IMR-90 (cell line): ENCODE data around the gene PNKD. TPM values are rescaled to one million over a fixed set of nuclear protein-coding genes. Genes with fewer than 3 reads are reported as not detected.
A peak's percentile ranks its signal among the peaks of the same experiment; 100 is the strongest.

Source experiments
- ATAC-seq: fragments of 200-7000 bp; cut with Tn5 transposase; 2 replicates; pipeline ENCODE4 v1.9.1; 2020; ENCODE audit warnings: low read depth, mild to moderate bottlenecking, moderate library complexity
- BruUV-seq: library from RNA; stranded (reverse); fragments of 400-500 nt; replicated peaks from 2 replicates; lab custom pipeline; 2021; lab: Mats Ljungman, UMichigan
- CTCF ChIA-PET: fragments of 300-600 bp; formaldehyde crosslinking; extraction: SDS; loops from one replicate; lab custom pipeline; 2021; ENCODE audit warnings: antibody characterized with exemption; lab: Yijun Ruan, JAX
- POLR2A ChIA-PET: fragments of 300-600 bp; sonication (Branson Sonifier 250); formaldehyde crosslinking; loops from one replicate; lab custom pipeline; 2022; ENCODE audit warnings: antibody characterized with exemption; ENCODE audit not compliant: unreplicated experiment; lab: Charles Lee
- DNase-seq: peaks from one replicate; pipeline ENCODE4 v3.0.0; 2013
- H2AFZ ChIP-seq: replicated peaks from 2 replicates; pipeline ENCODE3; 2013; ENCODE audit warnings: low read length, mild to moderate bottlenecking; ENCODE audit not compliant: poor library complexity
- H2AK5ac ChIP-seq: 2 replicates; pipeline ENCODE4 v1.6.1; 2013; ENCODE audit warnings: low read depth, low read length, inconsistent platforms
- H2AK9ac ChIP-seq: replicated peaks from 2 replicates; pipeline ENCODE3; 2013; ENCODE audit warnings: mild to moderate bottlenecking, low read depth, low read length, moderate library complexity; ENCODE audit not compliant: poor library complexity
- H2BK120ac ChIP-seq: 2 replicates; pipeline ENCODE4 v1.6.1; 2013; ENCODE audit warnings: low read depth, low read length, inconsistent platforms
- H2BK15ac ChIP-seq: 3 replicates; pipeline ENCODE4 v1.6.1; 2013; ENCODE audit warnings: low read depth, low read length, inconsistent platforms
- H2BK20ac ChIP-seq: 2 replicates; pipeline ENCODE4 v1.6.1; 2013; ENCODE audit warnings: low read depth, mild to moderate bottlenecking, inconsistent platforms, low read length, moderate library complexity
- H2BK5ac ChIP-seq: 2 replicates; pipeline ENCODE4 v1.6.1; 2013; ENCODE audit warnings: mild to moderate bottlenecking, low read depth, low read length, inconsistent platforms; ENCODE audit not compliant: poor library complexity, severe bottlenecking
- H3K14ac ChIP-seq: replicated peaks from 2 replicates; pipeline ENCODE4 v1.6.1; 2013; ENCODE audit warnings: low read depth, low read length, inconsistent platforms
- H3K18ac ChIP-seq: 2 replicates; pipeline ENCODE4 v1.6.1; 2013; ENCODE audit warnings: low read depth, low read length, control low read depth
- H3K23ac ChIP-seq: 2 replicates; pipeline ENCODE4 v1.6.1; 2013; ENCODE audit warnings: low read depth, low read length, inconsistent platforms
- H3K27ac ChIP-seq: 2 replicates; pipeline ENCODE4 v1.5.1; 2013; ENCODE audit warnings: mild to moderate bottlenecking, control low read depth, low read length; ENCODE audit not compliant: insufficient read depth
- H3K27me3 ChIP-seq: 2 replicates; pipeline ENCODE4 v1.6.1; 2013; ENCODE audit warnings: low read length; ENCODE audit not compliant: control insufficient read depth, insufficient read depth
- H3K36me3 ChIP-seq: 2 replicates; pipeline ENCODE4 v1.6.1; 2013; ENCODE audit warnings: low read length, mixed read lengths; ENCODE audit not compliant: control insufficient read depth, insufficient read depth
- H3K4ac ChIP-seq: 2 replicates; pipeline ENCODE4 v1.6.1; 2013; ENCODE audit warnings: low read depth, low read length, inconsistent platforms
- H3K4me1 ChIP-seq: 2 replicates; pipeline ENCODE4 v1.6.1; 2013; ENCODE audit warnings: low read length, mixed read lengths; ENCODE audit not compliant: control insufficient read depth, insufficient read depth
- H3K4me2 ChIP-seq: 2 replicates; pipeline ENCODE4 v1.6.1; 2013; ENCODE audit warnings: low read depth, mild to moderate bottlenecking, control low read depth, low read length, moderate library complexity
- H3K4me3 ChIP-seq: 2 replicates; pipeline ENCODE4 v1.5.1; 2013; ENCODE audit warnings: low read depth, mild to moderate bottlenecking, control low read depth, low read length, moderate library complexity; ENCODE audit not compliant: insufficient read depth
- H3K56ac ChIP-seq: 2 replicates; pipeline ENCODE4 v1.6.1; 2013; ENCODE audit warnings: low read length, inconsistent platforms; ENCODE audit not compliant: insufficient read depth; ENCODE audit errors: extremely low read depth
- H3K79me1 ChIP-seq, 2 experiments: 2 replicates each; pipeline ENCODE4 v1.6.1; 2013; ENCODE audit warnings: low read length in 2 of 2, inconsistent platforms in 1 of 2, low read depth in 1 of 2
- H3K9ac ChIP-seq: 2 replicates; pipeline ENCODE4 v1.6.1; 2013; ENCODE audit warnings: low read depth, low read length, control low read depth
- H3K9me1 ChIP-seq: 2 replicates; pipeline ENCODE4 v1.6.1; 2013; ENCODE audit warnings: low read length, inconsistent platforms; ENCODE audit not compliant: insufficient read depth
- H3K9me3 ChIP-seq: 2 replicates; pipeline ENCODE4 v1.6.1; 2013; ENCODE audit warnings: low read length; ENCODE audit not compliant: control insufficient read depth, insufficient read depth
- H4K20me1 ChIP-seq: 2 replicates; pipeline ENCODE4 v1.6.1; 2013; ENCODE audit warnings: low read length, inconsistent platforms; ENCODE audit not compliant: insufficient read depth
- H4K5ac ChIP-seq: 2 replicates; pipeline ENCODE4 v1.6.1; 2013; ENCODE audit warnings: mild to moderate bottlenecking, low read depth, low read length, control low read depth
- H4K8ac ChIP-seq, 2 experiments: 2 replicates each; pipeline ENCODE4 v1.6.1; 2013; ENCODE audit warnings: low read depth in 2 of 2, low read length in 2 of 2, control low read depth in 1 of 2, inconsistent platforms in 1 of 2
- H4K91ac ChIP-seq: 2 replicates; pipeline ENCODE4 v1.6.1; 2013; ENCODE audit warnings: low read depth, low read length, inconsistent platforms; ENCODE audit not compliant: insufficient read depth
- CEBPB ChIP-seq: IDR thresholded peaks from 2 replicates; pipeline ENCODE4 v1.6.1; 2012; ENCODE audit warnings: low read depth, low read length, improper control_type of control experiment
- ELK1 ChIP-seq: fragments of 150-350 bp; IDR thresholded peaks from 2 replicates; pipeline ENCODE4 v1.6.1; 2016; ENCODE audit warnings: low read depth, mild to moderate bottlenecking, low read length, moderate library complexity, borderline replicate concordance
- FOS ChIP-seq: fragments of 150-350 bp; IDR thresholded peaks from 2 replicates; pipeline ENCODE4 v1.6.1; 2016; ENCODE audit warnings: low read depth, low read length
- MAZ ChIP-seq: IDR thresholded peaks from 2 replicates; pipeline ENCODE4 v1.6.1; 2012; ENCODE audit warnings: low read depth, mild to moderate bottlenecking, low read length, improper control_type of control experiment, moderate library complexity, borderline replicate concordance
- MXI1 ChIP-seq: IDR thresholded peaks from 2 replicates; pipeline ENCODE4 v1.6.1; 2012; ENCODE audit warnings: low read depth, mild to moderate bottlenecking, low read length, moderate library complexity, borderline replicate concordance
- POLR2A ChIP-seq: IDR thresholded peaks from 2 replicates; pipeline ENCODE4 v1.6.1; 2012; ENCODE audit warnings: mild to moderate bottlenecking, low read depth, low read length
- RAD21 ChIP-seq: IDR thresholded peaks from 2 replicates; pipeline ENCODE4 v1.6.1; 2012; ENCODE audit warnings: low read length, improper control_type of control experiment
- RCOR1 ChIP-seq: IDR thresholded peaks from 2 replicates; pipeline ENCODE4 v1.6.1; 2012; ENCODE audit warnings: mild to moderate bottlenecking, low read length, improper control_type of control experiment; ENCODE audit not compliant: insufficient replicate concordance
- SMC3 ChIP-seq: fragments of 150-350 bp; IDR thresholded peaks from 2 replicates; pipeline ENCODE4 v1.6.1; 2016; ENCODE audit warnings: low read depth, mild to moderate bottlenecking, antibody characterized with exemption, low read length, moderate library complexity
- WGBS, 2 experiments: methylation state at CpG; one replicate each; pipeline versions ENCODE4 v1.1.5 to v1.1.7; 2013; ENCODE audit warnings: missing lambda C conversion rate in 2 of 2; ENCODE audit not compliant: insufficient read length in 1 of 2; ENCODE audit errors: extremely low coverage in 2 of 2; 5-methylcytosine and 5-hydroxymethylcytosine counted together
- dilution Hi-C: fragments of 300-500 bp; cut with HindIII; formaldehyde crosslinking; loops from one replicate; pipeline ENCODE4 v1.14.3; 2018; ENCODE audit warnings: low sequenced_read_pairs; ENCODE audit not compliant: unreplicated experiment
- in situ Hi-C: fragments of 300-500 bp; cut with MboI; formaldehyde crosslinking; loops from 3 replicates; pipeline ENCODE4 v1.14.3; 2019; ENCODE audit warnings: low sequenced_read_pairs, inconsistent platforms, mixed read lengths
- intact Hi-C: fragments of 100-400 bp; cut with micrococcal nuclease; formaldehyde crosslinking; loops from 2 replicates; pipeline ENCODE4 v1.10.0; 2022
- polyA plus RNA-seq, 3 experiments: library from polyadenylated mRNA; depleted of rRNA; stranded (reverse); fragments of >200 nt; gene quantifications; 2 replicates each; pipeline ENCODE4 v1.2.3, GENCODE V29; 2012; ENCODE audit warnings: low replicate concordance in 1 of 3
- total RNA-seq: library from RNA; depleted of rRNA; stranded (reverse); fragments of >200 nt; gene quantifications from 2 replicates; pipeline ENCODE4 v1.2.3, GENCODE V29; 2012

Gene PNKD
- total and polyA plus RNA-seq, 2 of the 4 experiments (the other 2 are of a cell fraction) = 19.2 to 68.5 TPM

DNA sequence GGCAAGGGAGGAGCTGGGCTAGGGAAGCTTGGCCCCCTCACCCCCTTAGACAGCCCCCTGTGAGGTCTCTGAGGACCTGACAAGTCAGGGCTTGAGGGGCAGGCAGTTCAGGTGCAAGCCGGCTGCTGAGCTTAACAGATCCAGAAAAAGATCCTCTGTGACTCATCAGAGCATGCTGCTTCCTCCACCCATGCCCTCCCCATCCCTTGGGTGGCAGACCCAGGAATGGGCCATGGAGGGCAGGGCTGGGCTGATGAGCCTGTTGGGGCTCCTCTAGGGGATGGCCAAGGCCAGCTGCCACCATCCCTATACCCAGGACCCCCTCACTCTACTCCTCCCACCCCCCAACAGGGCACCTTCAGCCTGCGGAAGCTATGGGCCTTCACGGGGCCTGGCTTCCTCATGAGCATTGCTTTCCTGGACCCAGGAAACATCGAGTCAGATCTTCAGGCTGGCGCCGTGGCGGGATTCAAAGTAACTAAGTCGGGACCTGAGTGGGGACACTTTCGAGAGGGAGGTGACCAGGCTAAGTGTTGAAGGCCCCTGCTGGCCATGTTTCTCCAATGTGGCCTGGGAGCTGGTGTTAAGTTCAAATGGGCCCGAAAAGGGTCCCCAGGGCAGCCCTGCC lies 113.7 kb downstream of the PNKD start:
- CTCF ChIA-PET = no interaction called here

More for the DNA sequence above, 113.7 kb downstream of the PNKD start:
- Histone ChIP-seq H2AK5ac (no peak overlapping the region), H3K18ac (no peak overlapping the region), H2BK15ac (no peak overlapping the region), H4K8ac (no peak overlapping the region), H3K56ac (no peak overlapping the region), H3K27me3 (peaks cover 14% of the 10 kb centered on the region), H3K36me3 (no peaks in the 10 kb centered on the region), H2AK9ac (peak overlapping the region; percentile 50), H3K9me1 (no peaks in the 10 kb centered on the region), H4K5ac (no peak overlapping the region), H2BK5ac (no peak overlapping the region), H3K27ac (no peak overlapping the region), H3K4me2 (no peak overlapping the region), H2BK20ac (no peak overlapping the region), H3K4me3 (no peak overlapping the region), H3K14ac (no peak overlapping the region), H4K91ac (no peak overlapping the region), H3K79me1 (no peaks in the 10 kb centered on the region), H2BK120ac (no peak overlapping the region), H3K23ac (no peak overlapping the region), H3K9me3 (no peaks in the 10 kb centered on the region), H3K4me1 (peaks cover 2% of the 10 kb centered on the region), H3K9ac (no peak overlapping the region), H4K20me1 (no peaks in the 10 kb centered on the region), H2AFZ (peak overlapping the region; percentile 61), H3K4ac (no peak overlapping the region)
- in situ Hi-C loops (no loop called here), dilution Hi-C loops (no loop called here), intact Hi-C loops (no loop called here)
- POLR2A ChIA-PET = interaction anchor here (0.6 kb wide), 1 partner anchor 389 kb away, joined by 3 read pairs; no protein-coding TSS in a partner anchor
- BruUV-seq = no TSS peak
- DNase-seq (no peak), ATAC-seq (no peak; the same call in 1 of the 2 replicates)
- TF ChIP-seq MXI1 (no peak), SMC3 (no peak), RCOR1 (no peak), MAZ (no peak), RAD21 (no peak), ELK1 (no peak), POLR2A (no peak), FOS (no peak), CEBPB (no peak)
- WGBS, 2 experiments = 96% methylated on average over 4 of the region's 10 CpGs; no CpG with 5 or more reads in 1 of the 2 experiments
